Activated CD8-positive, alpha-beta memory T cell treated with anti-CD3 and anti-CD28 coated beads for 4 hours (primary cell): ENCODE results near the gene MTHFD2L.
"Not testable (repeated sequence)": the region's sequence is repeated elsewhere in the genome, so short reads cannot be mapped to it uniquely, and the experiment has no call there.

Experiments used
- DNase-seq, 2 donors: peaks; one replicate each; pipeline ENCODE4 v3.0.0-alpha.2; 2020; ENCODE audit warnings: low read depth in 2 of 2

The MTHFD2L gene

GRCh38 chr4:74189331-74190043 is 31.6 kb downstream of the MTHFD2L start:
- DNase-seq = no peak

- DNase-seq = no peak
Measured at GRCh38 chr4:74190332-74190731, 32.4 kb downstream of the MTHFD2L start.

- DNase-seq = no peak
Measured at GRCh38 chr4:74190919-74191397, 33.0 kb downstream of the MTHFD2L start.

- no peak for DNase-seq
Measured at GRCh38 chr4:74197080-74197479, 39.2 kb downstream of the MTHFD2L start.

- no peak for DNase-seq
Measured at GRCh38 chr4:74202062-74202586, 44.2 kb downstream of the MTHFD2L start.

- no peak for DNase-seq
Measured at GRCh38 chr4:74203467-74203866, 45.5 kb downstream of the MTHFD2L start.

GRCh38 chr4:74205046-74205445 is 47.1 kb downstream of the MTHFD2L start:
- no peak for DNase-seq

- DNase-seq = no peak
Measured at GRCh38 chr4:74205559-74205958, 47.6 kb downstream of the MTHFD2L start.

GRCh38 chr4:74206088-74206825 is 48.3 kb downstream of the MTHFD2L start:
- no peak for DNase-seq

GRCh38 chr4:74214457-74215159 is 56.7 kb downstream of the MTHFD2L start:
- DNase-seq = not testable (repeated sequence)

GRCh38 chr4:74215236-74215635 is 57.3 kb downstream of the MTHFD2L start:
- DNase-seq = not testable (repeated sequence)

GRCh38 chr4:74217365-74217764 is 59.4 kb downstream of the MTHFD2L start:
- DNase-seq = no peak

GRCh38 chr4:74218201-74218600 is 60.3 kb downstream of the MTHFD2L start:
- no peak for DNase-seq

- DNase-seq = no peak
Measured at GRCh38 chr4:74219240-74219639, 61.3 kb downstream of the MTHFD2L start.

GRCh38 chr4:74223098-74223497 is 65.2 kb downstream of the MTHFD2L start:
- no peak for DNase-seq

- DNase-seq = no peak
Measured at GRCh38 chr4:74223801-74224200, 65.9 kb downstream of the MTHFD2L start.

- peak; percentile 49 to 50 for DNase-seq
Measured at GRCh38 chr4:74228691-74229640, 71.0 kb downstream of the MTHFD2L start.

- DNase-seq = no peak
Measured at GRCh38 chr4:74230902-74231499, 73.1 kb downstream of the MTHFD2L start.

GRCh38 chr4:74235135-74235534 is 77.2 kb downstream of the MTHFD2L start:
- DNase-seq = no peak

- DNase-seq = no peak
Measured at GRCh38 chr4:74237425-74237966, 79.6 kb downstream of the MTHFD2L start.
